Mesendoderm (in vitro differentiated cells): ENCODE measurements around the gene EGR4.

Source experiments
- DNase-seq: peaks from one replicate; pipeline ENCODE4 v3.0.0; 2013
- H2AK5ac ChIP-seq: 2 replicates; pipeline ENCODE4 v1.6.1; 2013; ENCODE audit warnings: low read length, inconsistent platforms
- H2BK120ac ChIP-seq: 2 replicates; pipeline ENCODE4 v1.6.1; 2013; ENCODE audit warnings: low read depth, mild to moderate bottlenecking, low read length, moderate library complexity, mixed read lengths
- H2BK15ac ChIP-seq: replicated peaks from 2 replicates; pipeline ENCODE4 v1.6.1; 2013; ENCODE audit warnings: low read depth, mild to moderate bottlenecking, moderate library complexity
- H2BK5ac ChIP-seq: 2 replicates; pipeline ENCODE4 v1.6.1; 2013; ENCODE audit warnings: low read length, inconsistent platforms
- H3K18ac ChIP-seq: 2 replicates; pipeline ENCODE4 v1.6.1; 2013; ENCODE audit warnings: mild to moderate bottlenecking, low read length, mixed read lengths
- H3K23ac ChIP-seq: one replicate; pipeline ENCODE4 v1.6.1; 2013; ENCODE audit warnings: low read length
- H3K27ac ChIP-seq: 2 replicates; pipeline ENCODE4 v1.5.1; 2013; ENCODE audit warnings: low read depth, mild to moderate bottlenecking, inconsistent platforms, low read length, moderate library complexity
- H3K27me3 ChIP-seq: 2 replicates; pipeline ENCODE4 v1.6.1; 2013; ENCODE audit warnings: low read length, control low read depth, mild to moderate bottlenecking, inconsistent platforms; ENCODE audit not compliant: insufficient read depth, poor library complexity
- H3K36me3 ChIP-seq: 2 replicates; pipeline ENCODE4 v1.6.1; 2013; ENCODE audit warnings: low read length, inconsistent platforms; ENCODE audit not compliant: control insufficient read depth, insufficient read depth
- H3K4ac ChIP-seq: one replicate; pipeline ENCODE4 v1.6.1; 2013; ENCODE audit warnings: low read depth, mild to moderate bottlenecking, low read length, moderate library complexity
- H3K4me1 ChIP-seq: 2 replicates; pipeline ENCODE4 v1.6.1; 2013; ENCODE audit warnings: low read depth, low read length, inconsistent platforms; ENCODE audit not compliant: control insufficient read depth
- H3K4me2 ChIP-seq: 2 replicates; pipeline ENCODE4 v1.6.1; 2013; ENCODE audit warnings: low read length
- H3K4me3 ChIP-seq: 2 replicates; pipeline ENCODE4 v1.5.1; 2013; ENCODE audit warnings: mild to moderate bottlenecking, low read length
- H3K56ac ChIP-seq: one replicate; pipeline ENCODE4 v1.6.1; 2013; ENCODE audit warnings: low read length
- H3K79me1 ChIP-seq: 2 replicates; pipeline ENCODE4 v1.6.1; 2013; ENCODE audit warnings: low read length, inconsistent platforms
- H3K79me2 ChIP-seq: 2 replicates; pipeline ENCODE4 v1.6.1; 2013; ENCODE audit warnings: mild to moderate bottlenecking, low read length; ENCODE audit not compliant: control insufficient read depth, insufficient read depth
- H3K9ac ChIP-seq: 2 replicates; pipeline ENCODE4 v1.6.1; 2013; ENCODE audit warnings: low read length, inconsistent platforms
- H4K5ac ChIP-seq: one replicate; pipeline ENCODE4 v1.6.1; 2013; ENCODE audit warnings: low read length
- H4K8ac ChIP-seq: one replicate; pipeline ENCODE4 v1.6.1; 2013; ENCODE audit warnings: low read depth, mild to moderate bottlenecking, control low read depth, low read length, moderate library complexity
- WGBS: extraction: QIAGEN DNeasy Blood & Tissue Kit; methylation state at CpG from one replicate; pipeline ENCODE4 v1.1.7; 2013; ENCODE audit warnings: low lambda C conversion rate, missing lambda C conversion rate; ENCODE audit not compliant: insufficient coverage; ENCODE audit errors: extremely low coverage; 5-methylcytosine and 5-hydroxymethylcytosine counted together

EGR4 gene

DNA sequence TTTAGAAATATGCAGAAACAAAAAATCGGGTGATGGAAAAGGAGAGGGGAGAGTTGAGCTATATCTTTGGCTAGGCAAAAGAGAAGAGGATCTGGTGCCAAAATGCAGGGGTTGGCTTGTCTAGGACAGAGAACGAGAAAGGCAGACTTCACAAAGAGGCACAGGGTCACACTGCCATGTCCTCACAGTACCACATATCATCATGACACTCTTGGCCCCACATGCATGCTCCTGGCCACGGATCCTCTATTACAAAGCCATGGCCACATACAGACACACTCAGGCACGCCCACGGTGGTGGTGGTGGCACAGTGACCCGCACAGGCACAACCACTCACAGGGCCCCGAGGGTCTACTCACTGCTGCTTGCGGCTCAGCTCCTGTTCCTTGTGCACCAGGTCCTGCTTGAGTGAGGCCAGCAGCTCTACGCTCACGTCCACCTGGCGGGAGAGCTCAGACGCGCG lies 24.9 kb downstream of the EGR4 start:
- H3K18ac ChIP-seq: no peak overlapping the region
- H3K4me2 ChIP-seq: peak overlapping the region; percentile 39
- H3K4ac ChIP-seq: no peak overlapping the region
- H3K27ac ChIP-seq: no peak overlapping the region
- H2BK15ac ChIP-seq: no peak overlapping the region
- H4K8ac ChIP-seq: no peak overlapping the region
- no peak overlapping the region for H2BK5ac ChIP-seq
- no peaks in the 10 kb centered on the region for H3K79me2 ChIP-seq
- WGBS: no CpG with 5 or more reads among the region's 14 CpGs
- H3K4me1 ChIP-seq: no peaks in the 10 kb centered on the region
- H4K5ac ChIP-seq: no peak overlapping the region
- no peak overlapping the region for H2BK120ac ChIP-seq
- H3K4me3 ChIP-seq: no peak overlapping the region
- H3K9ac ChIP-seq: peak overlapping the region; percentile 32
- no peak for DNase-seq
- no peaks in the 10 kb centered on the region for H3K36me3 ChIP-seq
- H3K23ac ChIP-seq: no peak overlapping the region
- H3K56ac ChIP-seq: peak overlapping the region; percentile 69
- H3K79me1 ChIP-seq: no peaks in the 10 kb centered on the region
- peaks cover 13% of the 10 kb centered on the region for H3K27me3 ChIP-seq
- no peak overlapping the region for H2AK5ac ChIP-seq

DNA sequence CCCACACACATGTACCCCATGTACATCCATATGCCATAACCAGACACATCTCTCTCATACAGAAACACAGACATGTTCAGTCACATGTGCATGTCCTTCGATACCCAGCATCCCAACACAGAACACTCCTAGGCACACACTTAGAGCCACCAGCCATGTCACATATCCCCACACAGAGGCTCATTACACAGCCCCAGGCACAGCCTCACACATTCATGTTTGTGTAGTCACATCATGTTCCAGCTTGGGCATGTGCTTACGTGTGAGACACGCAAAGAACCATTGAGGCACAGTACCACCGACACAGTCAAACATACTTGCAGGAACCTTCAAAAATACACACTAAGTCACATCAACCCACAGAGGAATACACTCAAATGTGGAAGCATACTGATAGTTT lies 26.3 kb downstream of the EGR4 start:
- Histone ChIP-seq H2AK5ac (no peak overlapping the region), H3K4me1 (no peaks in the 10 kb centered on the region), H3K9ac (no peak overlapping the region), H2BK15ac (no peak overlapping the region), H3K23ac (no peak overlapping the region), H3K27me3 (peaks cover 13% of the 10 kb centered on the region), H3K36me3 (no peaks in the 10 kb centered on the region), H3K56ac (no peak overlapping the region), H3K27ac (no peak overlapping the region), H2BK120ac (no peak overlapping the region), H3K79me1 (no peaks in the 10 kb centered on the region), H2BK5ac (no peak overlapping the region), H3K79me2 (no peaks in the 10 kb centered on the region), H4K5ac (no peak overlapping the region), H3K18ac (no peak overlapping the region), H3K4ac (no peak overlapping the region), H4K8ac (no peak overlapping the region), H3K4me2 (no peak overlapping the region), H3K4me3 (no peak overlapping the region)
- DNase-seq: no peak
- WGBS: no CpG with 5 or more reads among the region's 4 CpGs

DNA sequence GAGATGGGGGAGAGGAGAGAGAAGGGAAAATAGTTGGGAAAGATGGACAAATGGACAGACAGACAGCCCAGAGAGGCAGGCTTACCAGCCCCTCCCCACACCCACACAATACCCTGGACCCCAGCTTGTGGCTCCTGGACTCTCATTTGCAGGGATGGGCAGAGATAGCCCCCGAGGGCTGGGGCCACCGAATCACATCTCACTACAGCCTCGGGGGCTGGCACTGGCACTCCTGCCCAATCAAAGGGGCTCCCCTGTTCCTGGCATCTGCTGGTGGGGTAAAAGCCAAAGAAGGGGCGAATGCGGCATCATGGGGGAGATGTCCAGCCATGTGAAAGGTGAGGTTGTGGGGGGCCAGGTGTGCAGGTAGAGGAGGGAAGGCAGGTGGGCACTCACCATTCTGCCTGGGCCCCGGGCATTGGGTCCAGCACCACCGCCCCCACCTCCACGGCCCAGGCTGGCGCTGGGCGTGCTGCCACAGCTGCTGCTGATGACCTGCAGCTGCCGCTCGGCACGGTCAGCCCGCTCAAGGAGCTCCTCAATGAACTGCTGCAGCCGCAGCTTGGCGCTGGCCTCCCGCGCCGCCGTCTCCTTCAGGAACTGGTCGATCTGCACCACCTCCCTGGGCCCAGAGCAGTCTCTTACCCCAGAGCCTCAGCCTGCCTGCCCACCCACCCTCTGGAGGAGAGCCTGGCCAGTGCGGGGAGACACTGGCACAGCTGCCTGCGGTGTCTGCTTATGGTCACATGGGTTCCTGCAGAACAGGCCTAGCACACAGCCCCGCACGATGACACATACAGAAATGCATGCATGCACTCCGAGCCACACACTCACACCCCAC lies 27.1 kb downstream of the EGR4 start:
- no peak overlapping the region for H3K56ac ChIP-seq
- H2BK5ac ChIP-seq: no peak overlapping the region
- H3K27me3 ChIP-seq: peaks cover 13% of the 10 kb centered on the region
- WGBS: no CpG with 5 or more reads among the region's 26 CpGs
- H2BK15ac ChIP-seq: no peak overlapping the region
- no peak overlapping the region for H2BK120ac ChIP-seq
- H3K23ac ChIP-seq: no peak overlapping the region
- H4K5ac ChIP-seq: no peak overlapping the region
- no peak overlapping the region for H3K4me3 ChIP-seq
- no peak overlapping the region for H3K4ac ChIP-seq
- DNase-seq: no peak
- H4K8ac ChIP-seq: no peak overlapping the region
- H3K36me3 ChIP-seq: no peaks in the 10 kb centered on the region
- no peaks in the 10 kb centered on the region for H3K79me2 ChIP-seq
- no peaks in the 10 kb centered on the region for H3K79me1 ChIP-seq
- H3K27ac ChIP-seq: no peak overlapping the region
- H3K9ac ChIP-seq: no peak overlapping the region
- H3K4me2 ChIP-seq: no peak overlapping the region
- no peak overlapping the region for H3K18ac ChIP-seq
- no peak overlapping the region for H2AK5ac ChIP-seq
- H3K4me1 ChIP-seq: no peaks in the 10 kb centered on the region

- no peak overlapping the region for H3K4ac ChIP-seq
- no peak overlapping the region for H2AK5ac ChIP-seq
- H3K79me1 ChIP-seq: no peaks in the 10 kb centered on the region
- no peaks in the 10 kb centered on the region for H3K36me3 ChIP-seq
- H3K27ac ChIP-seq: no peak overlapping the region
- H2BK15ac ChIP-seq: no peak overlapping the region
- DNase-seq: no peak
- no peak overlapping the region for H3K4me3 ChIP-seq
- H3K56ac ChIP-seq: no peak overlapping the region
- no peak overlapping the region for H3K9ac ChIP-seq
- H2BK120ac ChIP-seq: no peak overlapping the region
- H2BK5ac ChIP-seq: no peak overlapping the region
- H3K4me1 ChIP-seq: no peaks in the 10 kb centered on the region
- peaks cover 13% of the 10 kb centered on the region for H3K27me3 ChIP-seq
- no peak overlapping the region for H3K23ac ChIP-seq
- no peak overlapping the region for H4K8ac ChIP-seq
- no peak overlapping the region for H3K4me2 ChIP-seq
- no CpG with 5 or more reads among the region's 28 CpGs for WGBS
- no peaks in the 10 kb centered on the region for H3K79me2 ChIP-seq
- H4K5ac ChIP-seq: no peak overlapping the region
- no peak overlapping the region for H3K18ac ChIP-seq
Observed at GRCh38 chr2:73265298-73266060, 27.9 kb downstream of the EGR4 start.

DNA sequence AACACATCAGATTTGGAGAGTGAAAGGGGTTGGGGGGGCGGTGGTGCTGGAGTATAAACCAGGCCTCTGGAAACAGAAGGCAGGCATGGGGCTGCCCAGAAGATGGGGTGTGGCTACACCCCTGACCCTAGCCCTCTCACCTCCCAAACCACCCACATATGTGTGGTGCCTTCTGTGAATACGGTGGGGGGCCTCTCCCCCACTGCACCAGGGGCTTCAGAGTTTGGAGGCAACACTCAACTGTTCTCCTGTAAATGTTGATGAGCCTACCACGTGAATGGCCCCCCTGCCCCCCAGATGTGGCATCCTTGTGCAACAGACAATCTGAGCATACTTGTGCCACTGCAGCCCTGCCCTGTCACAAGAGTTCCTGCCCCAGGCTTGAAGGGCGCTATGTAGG lies 28.6 kb downstream of the EGR4 start:
- no CpG with 5 or more reads among the region's 4 CpGs for WGBS
- Histone ChIP-seq H3K79me2 (no peaks in the 10 kb centered on the region), H3K36me3 (no peaks in the 10 kb centered on the region)

More for the DNA sequence above, 28.6 kb downstream of the EGR4 start:
- Histone ChIP-seq H2BK120ac (no peak overlapping the region), H4K5ac (no peak overlapping the region), H2BK15ac (no peak overlapping the region), H2AK5ac (no peak overlapping the region), H3K9ac (no peak overlapping the region), H3K27me3 (peaks cover 9% of the 10 kb centered on the region), H3K27ac (no peak overlapping the region), H3K4me2 (no peak overlapping the region), H4K8ac (no peak overlapping the region), H3K56ac (no peak overlapping the region), H3K4me1 (no peaks in the 10 kb centered on the region), H3K23ac (no peak overlapping the region), H2BK5ac (no peak overlapping the region), H3K18ac (no peak overlapping the region), H3K79me1 (no peaks in the 10 kb centered on the region), H3K4ac (no peak overlapping the region), H3K4me3 (no peak overlapping the region)
- DNase-seq: no peak
